ENCODE data around the gene SRPX. TPM values are rescaled to one million over a fixed set of nuclear protein-coding genes. Genes with fewer than 3 reads are reported as not detected.
A peak's percentile ranks its signal among the peaks of the same experiment; 100 is the strongest.

Gene SRPX
- total and polyA plus RNA-seq, 2 of the 4 experiments (the other 2 are of a cell fraction) = 35.5 to 81.5 TPM

GRCh38 chrX:38116706-38117105 lies 104.0 kb downstream of the SRPX start:
- no peak overlapping the region for H2BK15ac ChIP-seq (ENCODE audit: low read depth, low read length)
- ATAC-seq (ENCODE audit: low read depth) = no peak
- no peak for DNase-seq
- no peak overlapping the region for H3K18ac ChIP-seq (ENCODE audit: low read depth, low read length)
- no peaks in the 10 kb centered on the region for H3K36me3 ChIP-seq (ENCODE audit: control insufficient read depth, insufficient read depth, low read length)
- H3K56ac ChIP-seq (ENCODE audit: extremely low read depth, insufficient read depth, low read length) = no peak overlapping the region
- no peak overlapping the region for H3K27ac ChIP-seq (ENCODE audit: insufficient read depth, low read length)
- H4K20me1 ChIP-seq (ENCODE audit: insufficient read depth, low read length) = no peaks in the 10 kb centered on the region
- H3K4me3 ChIP-seq (ENCODE audit: insufficient read depth, low read depth, low read length) = no peak overlapping the region
- no peak for TF ChIP-seq RCOR1 (IDR thresholded peaks at IDR 0.05; ENCODE audit: insufficient replicate concordance, low read length)
- TF ChIP-seq MAFK (IDR thresholded peaks at IDR 0.05; ENCODE audit: low read depth, low read length) = peak; percentile 100
- no peaks in the 10 kb centered on the region; the same call in 1 of the 2 replicates for H3K27me3 ChIP-seq (ENCODE audit: control insufficient read depth, insufficient read depth, low read length)
- no peak overlapping the region for H4K91ac ChIP-seq (ENCODE audit: insufficient read depth, low read depth, low read length)
- intact Hi-C loops (cut with micrococcal nuclease) (no loop called here), in situ Hi-C loops (cut with MboI; ENCODE audit: low sequenced_read_pairs) (no loop called here), dilution Hi-C loops (cut with HindIII; ENCODE audit: low sequenced_read_pairs, unreplicated experiment) (no loop called here)
- WGBS, 2 experiments (ENCODE audit: extremely low coverage in 2 of 2, insufficient read length in 1 of 2) = no CpG with 5 or more reads among the region's 1 CpG
- no peaks in the 10 kb centered on the region for H3K79me1 ChIP-seq (ENCODE audit: low read depth in 1 of 2, low read length in 2 of 2)
- H4K8ac ChIP-seq (ENCODE audit: low read depth in 2 of 2, low read length in 2 of 2) = no peak overlapping the region
- H3K9ac ChIP-seq (ENCODE audit: low read depth, low read length) = no peak overlapping the region
- no peak overlapping the region for H2BK5ac ChIP-seq (ENCODE audit: low read depth, low read length, poor library complexity, severe bottlenecking)
- ChIA-PET CTCF (no interaction called here), POLR2A (ENCODE audit: unreplicated experiment) (no interaction called here)
- H4K5ac ChIP-seq (ENCODE audit: low read depth, low read length) = no peak overlapping the region
- no peak overlapping the region for H2BK120ac ChIP-seq (ENCODE audit: low read depth, low read length)
- H3K23ac ChIP-seq (ENCODE audit: low read depth, low read length) = no peak overlapping the region
- no TSS peak for BruUV-seq (replicated peaks)
- H2AK9ac ChIP-seq (replicated peaks; ENCODE audit: low read depth, low read length, poor library complexity) = no peak overlapping the region
- no peak overlapping the region for H3K4me2 ChIP-seq (ENCODE audit: low read depth, low read length)
- H3K9me1 ChIP-seq (ENCODE audit: insufficient read depth, low read length) = no peaks in the 10 kb centered on the region
- no peak overlapping the region for H2AK5ac ChIP-seq (ENCODE audit: low read depth, low read length)
- no peak overlapping the region for H2AFZ ChIP-seq (replicated peaks; ENCODE audit: low read length, poor library complexity)
- no peak overlapping the region for H3K4ac ChIP-seq (ENCODE audit: low read depth, low read length)
- no peak overlapping the region for H3K14ac ChIP-seq (replicated peaks; ENCODE audit: low read depth, low read length)
- no peaks in the 10 kb centered on the region for H3K9me3 ChIP-seq (ENCODE audit: control insufficient read depth, insufficient read depth, low read length)
- H2BK20ac ChIP-seq (ENCODE audit: low read depth, low read length) = no peak overlapping the region
- H3K4me1 ChIP-seq (ENCODE audit: control insufficient read depth, insufficient read depth, low read length) = no peaks in the 10 kb centered on the region

Measured in IMR-90 (cell line).